ENCODE data around the gene AIG1. TPM values are rescaled to one million over a fixed set of nuclear protein-coding genes. Genes with fewer than 3 reads are reported as not detected.

AIG1 gene
- total RNA-seq, 1 donor from 2014 or later: 35.2 TPM

- Histone ChIP-seq H3K79me2 (ENCODE audit: insufficient read depth, low read length) (no peaks in the 10 kb centered on the region), H3K4me3 (ENCODE audit: insufficient read depth, low read depth, low read length) (no peak overlapping the region)
These were observed 204.5 kb downstream of the AIG1 start for GRCh38 chr6:143264986-143265764.

GRCh38 chr6:143267760-143268159, 207.1 kb downstream of the AIG1 start:
- peaks cover 21% of the 10 kb centered on the region for H3K4me1 Mint-ChIP-seq (ENCODE audit: low read depth, unreplicated experiment)

More at GRCh38 chr6:143264986-143265764, 204.5 kb downstream of the AIG1 start:
- no peaks in the 10 kb centered on the region for H3K36me3 ChIP-seq (ENCODE audit: insufficient read depth, low read length)
- TF ChIP-seq EZH2 (IDR thresholded peaks at IDR 0.05; ENCODE audit: insufficient read depth, low read length): no peak
- TF ChIP-seq CTCF (IDR thresholded peaks at IDR 0.05; ENCODE audit: insufficient read depth, low read depth, low read length): no peak
- no peak overlapping the region for H3K9ac ChIP-seq (ENCODE audit: low read length)
- Mint-ChIP-seq H3K4me1 (ENCODE audit: low read depth, unreplicated experiment) (peaks cover 18% of the 10 kb centered on the region), H3K9me3 (ENCODE audit: unreplicated experiment) (no peaks in the 10 kb centered on the region), H3K36me3 (ENCODE audit: low read depth, unreplicated experiment) (peaks cover 2% of the 10 kb centered on the region), H3K27ac (ENCODE audit: unreplicated experiment) (no peak overlapping the region), H3K4me3 (ENCODE audit: unreplicated experiment) (no peak overlapping the region), H3K27me3 (ENCODE audit: low read depth, unreplicated experiment) (no peaks in the 10 kb centered on the region)
- no peak overlapping the region for H3K4me2 ChIP-seq (ENCODE audit: low read length)
- H3K27me3 ChIP-seq (ENCODE audit: insufficient read depth, low read length): no peaks in the 10 kb centered on the region
- no peak for DNase-seq (ENCODE audit: low read depth)
- no peaks in the 10 kb centered on the region for H4K20me1 ChIP-seq (ENCODE audit: insufficient read depth, low read length)
- no peaks in the 10 kb centered on the region for H3K9me3 ChIP-seq (ENCODE audit: insufficient read depth, low read depth, low read length)
- H3K27ac ChIP-seq (ENCODE audit: low read depth, low read length): no peak overlapping the region
- no peak overlapping the region for H2AFZ ChIP-seq (ENCODE audit: low read depth, low read length)
- FAIRE-seq: no peak
- H3K4me1 ChIP-seq (ENCODE audit: insufficient read depth, low read length): no peaks in the 10 kb centered on the region

More at GRCh38 chr6:143267760-143268159, 207.1 kb downstream of the AIG1 start:
- TF ChIP-seq EZH2 (IDR thresholded peaks at IDR 0.05; ENCODE audit: insufficient read depth, low read length): no peak
- no peak for TF ChIP-seq CTCF (IDR thresholded peaks at IDR 0.05; ENCODE audit: insufficient read depth, low read depth, low read length)
- Histone ChIP-seq H3K4me1 (ENCODE audit: insufficient read depth, low read length) (peaks cover 8% of the 10 kb centered on the region), H3K9ac (ENCODE audit: low read length) (no peak overlapping the region), H3K9me3 (ENCODE audit: insufficient read depth, low read depth, low read length) (no peaks in the 10 kb centered on the region), H3K79me2 (ENCODE audit: insufficient read depth, low read length) (no peaks in the 10 kb centered on the region), H3K4me2 (ENCODE audit: low read length) (no peak overlapping the region), H3K27ac (ENCODE audit: low read depth, low read length) (no peak overlapping the region), H3K27me3 (ENCODE audit: insufficient read depth, low read length) (no peaks in the 10 kb centered on the region), H4K20me1 (ENCODE audit: insufficient read depth, low read length) (no peaks in the 10 kb centered on the region), H2AFZ (ENCODE audit: low read depth, low read length) (no peak overlapping the region), H3K4me3 (ENCODE audit: insufficient read depth, low read depth, low read length) (no peak overlapping the region), H3K36me3 (ENCODE audit: insufficient read depth, low read length) (no peaks in the 10 kb centered on the region)
- Mint-ChIP-seq H3K27ac (ENCODE audit: unreplicated experiment) (no peak overlapping the region), H3K9me3 (ENCODE audit: unreplicated experiment) (peaks cover 3% of the 10 kb centered on the region), H3K27me3 (ENCODE audit: low read depth, unreplicated experiment) (no peaks in the 10 kb centered on the region), H3K36me3 (ENCODE audit: low read depth, unreplicated experiment) (peaks cover 2% of the 10 kb centered on the region), H3K4me3 (ENCODE audit: unreplicated experiment) (no peak overlapping the region)
- FAIRE-seq (no peak), DNase-seq (ENCODE audit: low read depth) (no peak)
